ENCODE data around the gene SHMT1.
A peak's percentile ranks its signal among the peaks of the same experiment; 100 is the strongest.

DNA sequence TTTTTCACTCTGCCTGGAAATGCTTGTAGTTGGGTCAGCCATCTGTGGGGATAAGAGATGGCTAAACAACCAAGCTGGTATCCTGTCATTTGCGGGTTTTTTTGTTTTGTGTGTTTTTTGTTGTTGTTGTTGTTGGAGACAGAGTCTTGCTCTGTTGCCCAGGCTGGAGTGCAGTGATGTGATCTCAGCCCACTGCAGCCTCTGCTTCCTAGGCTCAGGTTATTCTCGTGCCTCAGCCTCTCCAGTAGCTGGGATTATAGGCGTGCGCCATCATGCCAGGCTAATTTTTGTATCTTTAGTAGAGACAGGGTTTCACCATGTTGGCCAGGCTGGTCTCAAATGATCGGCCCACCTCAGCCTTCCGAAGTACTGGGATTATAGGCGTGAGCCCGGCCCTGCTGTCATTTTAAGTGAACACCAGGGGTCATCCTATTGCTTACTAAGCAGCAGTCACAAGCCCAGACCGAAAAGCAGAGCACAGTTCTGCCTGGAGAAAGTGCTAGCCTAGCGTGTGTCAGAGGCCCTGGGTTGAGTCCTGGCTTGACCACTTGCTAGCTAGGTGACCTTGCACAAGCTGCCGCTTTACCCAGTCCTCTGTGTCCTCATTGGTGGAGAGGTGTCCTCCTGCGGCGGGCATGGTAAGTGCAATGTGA is 43.6 kb downstream of the SHMT1 start:
- TF ChIP-seq, protein P1, sequence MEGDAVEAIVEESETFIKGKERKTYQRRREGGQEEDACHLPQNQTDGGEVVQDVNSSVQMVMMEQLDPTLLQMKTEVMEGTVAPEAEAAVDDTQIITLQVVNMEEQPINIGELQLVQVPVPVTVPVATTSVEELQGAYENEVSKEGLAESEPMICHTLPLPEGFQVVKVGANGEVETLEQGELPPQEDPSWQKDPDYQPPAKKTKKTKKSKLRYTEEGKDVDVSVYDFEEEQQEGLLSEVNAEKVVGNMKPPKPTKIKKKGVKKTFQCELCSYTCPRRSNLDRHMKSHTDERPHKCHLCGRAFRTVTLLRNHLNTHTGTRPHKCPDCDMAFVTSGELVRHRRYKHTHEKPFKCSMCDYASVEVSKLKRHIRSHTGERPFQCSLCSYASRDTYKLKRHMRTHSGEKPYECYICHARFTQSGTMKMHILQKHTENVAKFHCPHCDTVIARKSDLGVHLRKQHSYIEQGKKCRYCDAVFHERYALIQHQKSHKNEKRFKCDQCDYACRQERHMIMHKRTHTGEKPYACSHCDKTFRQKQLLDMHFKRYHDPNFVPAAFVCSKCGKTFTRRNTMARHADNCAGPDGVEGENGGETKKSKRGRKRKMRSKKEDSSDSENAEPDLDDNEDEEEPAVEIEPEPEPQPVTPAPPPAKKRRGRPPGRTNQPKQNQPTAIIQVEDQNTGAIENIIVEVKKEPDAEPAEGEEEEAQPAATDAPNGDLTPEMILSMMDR (IDR thresholded peaks at IDR 0.05; ENCODE audit: low read depth, low read length) = peak; percentile 41
- no peak for TF ChIP-seq POLR2A (IDR thresholded peaks at IDR 0.05; ENCODE audit: extremely low read depth, insufficient read length)
- no peak for TF ChIP-seq MYC (IDR thresholded peaks at IDR 0.05; ENCODE audit: low read depth, low read length)
- TF ChIP-seq, protein P2, sequence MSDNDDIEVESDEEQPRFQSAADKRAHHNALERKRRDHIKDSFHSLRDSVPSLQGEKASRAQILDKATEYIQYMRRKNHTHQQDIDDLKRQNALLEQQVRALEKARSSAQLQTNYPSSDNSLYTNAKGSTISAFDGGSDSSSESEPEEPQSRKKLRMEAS (IDR thresholded peaks at IDR 0.05; ENCODE audit: low read depth, low read length) = no peak

All from NB4 (cell line).